ENCODE results near the gene GLI2. TPM values are rescaled to one million over a fixed set of nuclear protein-coding genes. Genes with fewer than 3 reads are reported as not detected.
A peak's percentile ranks its signal among the peaks of the same experiment; 100 is the strongest.

GLI2 gene
- total RNA-seq, 1 experiment from 2014 or later, result 4.3 TPM

DNA sequence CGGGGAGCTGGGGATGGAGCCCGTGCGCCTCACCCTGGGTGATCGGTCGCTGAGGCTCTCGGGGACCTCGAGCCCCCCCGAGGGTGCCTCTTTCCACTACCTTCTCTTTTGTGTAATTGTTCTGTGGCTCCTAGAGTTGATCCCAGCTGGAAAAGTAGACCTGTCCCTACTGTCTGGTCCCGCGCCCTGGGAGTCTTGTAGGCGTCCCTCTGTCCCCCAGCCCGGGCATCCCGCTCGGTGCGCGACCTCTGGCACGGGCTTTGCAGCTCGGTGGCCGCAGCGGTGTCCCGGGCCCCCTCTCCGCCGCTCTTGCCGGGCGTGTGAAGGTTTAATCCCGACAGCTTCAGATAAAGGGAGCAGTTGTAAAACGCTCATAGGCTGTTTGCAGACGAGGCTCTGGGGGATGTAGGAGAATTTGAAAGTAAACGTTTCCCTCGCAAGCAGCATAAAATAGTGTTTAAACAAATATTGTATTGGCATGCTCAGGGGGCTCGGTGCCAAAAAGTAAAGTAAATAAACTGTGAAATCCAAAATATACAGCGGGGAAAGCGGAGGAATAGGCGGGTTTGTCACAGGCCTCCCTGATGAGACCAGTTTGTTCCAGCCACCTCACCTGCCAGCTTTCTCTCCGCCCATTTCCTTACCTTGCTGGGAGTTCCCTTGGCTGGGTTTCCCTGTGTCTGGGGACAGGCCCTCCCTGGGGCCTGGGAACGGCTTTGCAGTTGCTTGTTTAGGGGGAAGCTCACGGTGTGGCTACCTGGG, 1.9 kb downstream of the GLI2 start:
- DNase-seq (ENCODE audit: low read depth), result peak; percentile 41

DNA sequence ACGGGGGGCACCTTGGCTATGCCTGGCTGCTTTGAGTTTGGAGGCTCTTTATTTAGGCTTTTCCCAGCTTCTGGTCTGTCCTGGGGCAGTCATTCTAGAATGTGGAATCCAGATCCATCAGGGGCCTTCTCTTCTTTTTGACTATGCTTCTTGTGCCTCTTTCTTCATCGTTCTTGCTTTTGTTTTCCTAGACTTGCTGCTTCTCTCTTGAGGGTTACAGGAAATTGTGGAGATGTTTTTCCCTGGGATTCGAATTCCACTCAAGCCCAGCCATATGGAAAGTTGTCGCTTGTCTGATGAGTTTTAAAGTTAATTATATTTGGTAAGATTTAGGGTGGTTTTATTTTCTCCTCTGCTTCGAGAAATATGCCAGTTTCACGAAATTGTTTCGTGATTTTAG, 2.4 kb downstream of the GLI2 start:
- DNase-seq (ENCODE audit: low read depth), result no peak

DNA sequence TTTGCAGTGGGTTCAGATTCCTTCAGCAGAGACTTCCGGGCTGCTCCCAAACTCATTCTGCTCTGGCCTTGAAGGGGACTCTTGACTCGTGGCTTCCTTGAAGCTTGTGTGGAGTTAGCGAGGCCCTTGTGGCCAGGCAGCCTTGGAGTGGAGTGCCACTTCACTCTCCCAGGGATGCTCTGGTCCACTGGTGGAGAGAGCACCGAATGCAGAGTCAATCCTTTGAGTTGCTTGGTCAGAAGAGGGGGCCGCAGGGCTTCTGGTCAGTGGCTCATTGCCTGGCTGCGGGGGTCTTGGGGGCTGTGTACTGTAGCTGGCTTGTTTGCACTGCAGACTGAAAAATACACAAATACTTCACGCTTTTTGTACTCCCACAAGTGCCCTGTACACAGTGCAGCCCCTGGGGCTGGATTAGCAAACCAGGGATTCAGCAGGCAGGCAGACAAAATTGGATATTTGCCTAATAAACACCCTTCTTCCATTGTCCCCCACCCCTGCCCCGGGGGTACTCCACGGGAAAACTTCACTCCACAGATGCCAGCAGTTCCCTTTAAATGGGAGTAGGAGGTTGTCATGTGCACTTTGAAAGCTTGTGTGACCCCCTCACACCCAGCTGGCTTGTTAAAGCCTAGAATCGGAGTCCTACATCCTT, 3.2 kb downstream of the GLI2 start:
- DNase-seq (ENCODE audit: low read depth), result no peak

DNA sequence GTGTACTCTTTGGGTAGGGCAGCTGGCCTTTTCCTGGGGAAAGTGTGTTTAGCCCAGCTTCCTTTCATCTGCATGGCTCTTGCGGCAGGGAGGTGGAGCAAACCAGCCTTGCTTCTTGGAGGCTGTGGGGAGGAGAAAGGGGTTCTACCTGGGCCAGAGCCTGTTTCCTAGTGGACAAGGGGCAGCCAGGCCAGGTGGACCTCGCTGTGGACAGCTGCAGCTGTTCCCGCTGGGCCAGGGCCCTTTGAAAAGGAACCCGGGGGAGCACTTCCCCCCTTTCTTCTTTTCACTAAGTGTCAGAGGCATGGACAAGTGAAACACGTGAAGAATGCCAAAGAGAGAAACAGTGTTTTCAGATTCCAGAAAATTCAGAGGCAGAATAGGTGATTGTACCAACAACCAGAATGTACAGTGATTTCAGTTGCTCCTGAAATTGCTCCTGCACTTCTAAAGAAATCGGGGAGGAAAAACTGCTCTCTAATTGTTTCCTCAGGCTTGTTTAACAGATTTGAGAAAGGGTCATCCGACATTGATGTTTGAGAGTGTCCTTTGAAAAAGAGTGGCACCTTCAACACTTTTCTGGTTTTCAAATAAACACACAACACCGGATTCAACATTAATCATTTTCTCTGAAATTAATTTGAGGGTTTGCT, 3.9 kb downstream of the GLI2 start:
- no peak for DNase-seq (ENCODE audit: low read depth)

DNA sequence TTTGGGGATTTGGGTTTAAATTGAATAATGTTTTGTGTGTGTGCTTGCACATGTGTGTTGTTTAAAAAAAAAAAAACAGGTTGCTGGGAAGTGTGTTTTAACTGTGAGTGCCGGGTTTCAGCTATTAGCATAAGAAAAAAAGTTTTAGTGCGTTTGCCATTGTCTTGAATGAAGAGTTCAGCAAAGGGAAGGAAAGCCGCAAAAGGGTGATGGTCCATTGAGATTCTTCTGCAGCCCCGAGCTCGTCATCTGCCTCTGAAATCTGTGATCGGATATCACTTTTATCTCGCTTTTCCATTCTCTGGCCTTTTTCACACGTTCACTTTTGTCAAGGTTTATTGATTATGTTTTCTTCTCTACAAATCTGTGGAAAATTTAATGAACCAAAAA, 4.7 kb downstream of the GLI2 start:
- DNase-seq (ENCODE audit: low read depth), result no peak

DNA sequence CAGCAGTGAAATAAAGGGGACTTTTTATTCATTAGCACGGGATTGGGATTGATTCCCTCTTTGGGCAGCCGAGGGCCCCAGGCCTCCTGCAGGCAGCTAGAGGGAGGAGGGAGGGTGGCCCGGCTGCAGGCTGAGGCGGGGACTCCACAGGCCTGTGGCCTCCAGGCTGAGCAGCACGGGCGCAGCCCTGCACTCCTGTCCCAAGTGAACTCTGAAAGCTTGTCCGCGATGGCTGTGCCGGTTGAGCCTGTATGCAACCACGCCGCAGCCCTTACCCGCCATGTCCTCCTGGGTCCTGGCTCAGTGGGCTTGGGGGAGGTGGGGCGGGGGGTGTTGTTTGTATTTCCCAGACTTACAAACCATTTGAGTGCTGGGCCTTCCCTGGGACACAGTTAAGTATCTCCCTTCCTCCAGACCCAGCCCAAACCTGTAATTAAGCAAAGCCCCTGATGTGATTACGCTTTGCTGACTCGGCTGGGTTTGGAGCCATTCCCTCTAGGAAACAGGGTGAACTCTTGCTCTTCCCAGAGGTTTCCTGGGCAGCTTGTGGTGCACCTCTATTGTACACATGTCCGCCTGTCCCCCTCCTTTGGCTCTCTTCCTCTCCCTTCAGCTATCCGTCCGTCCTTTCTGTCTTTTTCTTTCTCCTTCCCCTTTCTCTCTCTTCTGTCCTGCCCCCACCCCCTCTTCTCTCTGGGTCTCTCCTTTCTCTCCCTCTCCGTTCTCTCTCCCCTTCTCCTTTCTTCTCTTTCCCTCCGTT, 5.3 kb downstream of the GLI2 start:
- DNase-seq (ENCODE audit: low read depth), result no peak

DNA sequence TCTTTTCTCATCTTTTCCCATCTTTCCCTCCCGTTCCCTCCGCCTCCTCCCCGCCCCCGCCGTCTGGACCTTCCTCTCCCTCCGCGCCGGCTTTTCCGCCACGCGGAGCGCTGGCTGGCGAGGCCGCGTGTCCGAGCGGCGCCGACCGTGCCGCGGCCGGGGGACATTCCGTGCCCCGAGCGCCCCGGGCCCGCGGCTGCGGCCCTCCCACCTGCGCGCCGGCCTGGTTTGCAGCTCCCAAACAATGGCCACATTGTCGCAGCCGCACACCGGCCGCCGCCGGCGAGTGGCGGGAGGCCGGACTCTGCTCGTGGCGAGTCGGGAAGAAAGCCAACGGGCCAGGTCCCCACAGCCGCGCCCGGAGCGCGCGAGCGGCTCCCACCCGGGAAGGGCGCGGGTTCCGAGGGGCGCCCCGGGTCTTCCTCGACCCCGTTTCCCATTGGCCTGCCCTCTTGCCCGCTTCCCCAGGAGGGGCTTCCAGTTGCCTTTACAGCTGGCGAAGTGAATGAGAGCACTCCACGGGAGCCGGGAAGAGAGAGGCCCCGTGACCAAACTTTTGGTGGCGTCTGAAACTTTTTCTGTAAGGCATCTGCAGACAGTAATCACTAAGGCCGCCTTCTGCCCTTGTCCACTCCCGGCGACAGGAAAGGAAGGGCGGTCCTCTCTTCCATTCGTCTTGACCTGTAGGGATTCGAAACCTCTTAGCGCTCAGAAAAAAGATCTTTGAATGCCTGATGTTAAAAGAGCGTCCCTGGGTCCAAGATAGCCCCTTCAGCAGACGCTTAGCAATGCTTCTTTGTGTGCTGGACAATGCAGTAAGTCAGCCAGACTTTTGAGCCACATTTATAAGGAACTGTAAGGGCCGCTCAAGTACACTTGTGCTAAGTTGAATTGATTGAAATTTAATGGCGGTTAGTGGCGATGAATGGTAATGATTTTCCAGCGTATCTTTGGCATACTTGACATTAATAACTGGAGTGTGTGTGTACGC, 6.2 kb downstream of the GLI2 start:
- DNase-seq (ENCODE audit: low read depth), result no peak

DNA sequence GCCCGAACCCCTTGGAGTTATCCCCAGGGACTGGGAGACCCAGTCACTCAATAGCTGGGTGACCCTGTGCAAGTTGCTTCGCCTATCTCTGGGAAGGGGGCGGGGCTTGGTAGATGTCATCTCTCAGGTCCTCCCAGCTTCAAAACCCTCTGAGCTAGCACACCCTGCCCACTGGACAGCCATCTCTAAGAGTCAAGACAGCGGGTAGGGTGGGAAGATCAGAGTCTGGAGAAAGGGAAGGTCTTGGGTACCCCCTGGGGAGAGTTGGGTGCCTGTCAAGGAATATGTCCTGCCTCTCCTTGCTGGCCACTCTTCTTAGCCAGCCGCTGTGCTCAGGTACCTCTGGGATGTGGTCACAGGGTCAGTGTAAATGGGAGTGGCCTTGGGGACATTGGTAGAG, 8.0 kb downstream of the GLI2 start:
- DNase-seq (ENCODE audit: low read depth), result no peak

DNA sequence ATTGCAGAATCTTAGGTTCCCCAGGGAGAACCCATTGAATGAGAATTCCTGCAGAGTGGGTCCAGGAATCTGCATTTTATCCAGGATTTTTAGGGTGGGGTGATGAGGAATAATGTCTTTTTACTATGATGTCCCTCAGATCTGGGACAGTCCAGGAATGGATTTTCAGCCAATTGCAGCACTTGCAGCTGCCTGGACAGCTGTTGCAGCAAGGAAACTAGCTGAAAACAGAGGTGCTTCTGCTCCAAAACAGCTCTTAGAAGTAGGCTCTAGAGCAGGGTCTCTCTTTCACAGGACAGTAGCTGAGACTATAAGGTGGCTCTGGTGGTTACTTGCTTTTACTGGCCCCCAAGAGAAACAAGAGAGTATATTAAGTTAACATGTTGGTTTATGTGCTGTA, 9.1 kb downstream of the GLI2 start:
- no peak for DNase-seq (ENCODE audit: low read depth)

DNA sequence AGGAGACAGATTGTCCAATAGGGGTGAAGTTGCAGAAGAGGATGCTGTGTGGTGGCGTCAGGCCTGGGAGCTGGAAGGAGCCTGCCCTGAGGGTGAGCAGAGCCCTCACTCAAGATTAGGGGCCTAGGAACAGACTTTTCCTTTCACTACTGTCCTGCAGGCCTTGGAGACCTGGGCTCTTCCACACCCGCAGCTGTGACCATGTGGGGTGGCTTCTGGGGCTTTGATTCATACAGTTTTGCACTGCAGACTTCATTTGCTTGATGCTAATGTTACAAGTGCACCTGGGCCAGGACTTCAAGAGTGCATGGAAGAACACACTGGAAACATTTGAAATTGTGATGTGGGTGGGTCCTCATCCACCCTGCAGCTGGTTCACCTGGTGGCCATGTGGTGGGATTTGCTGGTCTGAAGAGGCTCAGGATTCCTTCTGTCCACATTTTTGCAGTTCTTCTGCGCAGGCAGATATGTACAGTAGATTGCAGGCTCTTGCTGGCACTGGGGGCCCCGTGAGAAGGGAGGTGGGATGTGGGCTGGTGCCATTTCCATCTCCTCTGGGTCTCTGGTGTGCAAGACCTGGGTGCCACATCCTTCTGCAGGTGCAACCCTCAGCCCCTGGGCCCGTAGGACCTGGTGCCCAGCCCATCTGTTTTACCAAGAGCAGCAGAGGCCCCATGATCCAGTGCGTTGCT, 9.9 kb downstream of the GLI2 start:
- DNase-seq (ENCODE audit: low read depth), result no peak

DNA sequence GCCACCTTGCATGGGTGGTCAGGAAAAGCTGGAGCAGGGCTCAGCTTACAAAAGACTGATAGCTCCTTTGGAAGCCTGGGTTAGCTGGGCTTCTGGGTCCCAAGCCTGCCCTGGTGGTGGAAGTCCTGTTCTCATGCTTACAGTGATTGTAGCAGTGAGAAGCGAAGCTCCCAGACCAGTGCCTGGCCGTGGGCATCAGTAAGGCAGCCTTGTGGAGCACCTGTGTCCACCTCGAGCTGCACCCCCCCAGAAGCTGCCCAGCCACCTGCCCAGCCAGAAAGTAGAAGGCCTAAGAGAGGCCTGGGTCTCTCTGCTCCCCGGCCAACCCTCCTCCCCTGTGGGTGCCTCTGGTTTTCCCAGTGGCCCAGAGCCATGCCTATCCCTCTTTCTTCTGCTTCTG, 10.5 kb downstream of the GLI2 start:
- no peak for DNase-seq (ENCODE audit: low read depth)

DNA sequence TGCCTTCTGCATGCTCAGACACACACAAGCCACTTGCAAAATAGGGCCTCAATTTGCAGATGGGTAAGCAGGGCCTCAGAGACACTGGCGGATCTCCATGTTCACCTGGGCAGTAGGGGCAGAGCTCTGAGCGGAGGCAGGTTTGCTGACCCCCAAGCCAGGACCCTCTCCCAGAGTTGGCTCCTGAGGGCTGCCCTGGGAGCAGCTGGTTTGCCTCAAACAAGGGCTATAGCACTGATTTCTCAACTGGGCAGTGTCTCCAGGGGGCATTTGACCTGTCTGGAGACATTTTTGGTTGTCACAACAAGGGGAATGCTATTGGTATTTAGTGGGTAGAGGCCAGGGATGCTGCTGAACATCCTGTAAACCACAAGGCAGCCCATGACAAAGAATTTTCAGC, 11.6 kb downstream of the GLI2 start:
- no peak for DNase-seq (ENCODE audit: low read depth)

DNA sequence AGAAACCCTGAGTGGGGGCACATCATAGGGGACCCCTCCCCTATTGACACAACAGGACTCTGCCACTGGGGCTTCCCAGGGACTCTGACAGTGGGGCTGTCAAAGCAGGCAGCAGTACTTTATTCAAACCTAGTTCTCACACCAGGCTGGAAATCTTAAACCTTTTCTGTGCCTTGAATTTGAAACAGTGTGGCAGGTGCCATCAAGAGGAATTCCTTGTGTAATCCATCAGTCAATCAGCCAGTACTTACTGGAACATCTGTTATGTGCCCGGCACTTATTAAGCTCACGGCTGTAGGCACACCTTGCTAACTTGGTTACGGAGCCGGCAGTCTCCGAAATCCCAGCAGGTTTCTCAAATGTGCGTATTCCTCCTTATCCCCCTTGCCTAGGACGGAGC, 12.0 kb downstream of the GLI2 start:
- no peak for DNase-seq (ENCODE audit: low read depth)

DNA sequence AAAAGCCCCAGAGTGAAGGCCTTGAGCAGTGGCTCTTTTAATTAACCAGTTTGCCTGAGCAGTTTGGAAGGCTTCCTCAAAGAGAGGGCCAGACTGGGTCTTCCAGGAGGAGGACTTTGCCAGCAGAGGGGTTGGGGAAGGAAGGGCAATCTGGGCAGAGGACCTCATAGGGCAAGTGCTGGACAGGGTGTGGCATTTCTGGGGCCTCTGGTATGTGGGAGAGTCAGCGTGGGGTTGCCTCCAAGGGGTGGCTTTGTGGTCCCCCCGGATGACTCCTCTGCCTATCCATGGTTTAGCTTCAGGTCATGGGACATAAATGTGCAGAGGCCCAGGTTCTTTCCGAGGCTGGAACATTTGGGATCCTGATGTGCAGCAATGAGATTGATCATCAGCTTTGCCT, 12.6 kb downstream of the GLI2 start:
- DNase-seq (ENCODE audit: low read depth), result no peak

DNA sequence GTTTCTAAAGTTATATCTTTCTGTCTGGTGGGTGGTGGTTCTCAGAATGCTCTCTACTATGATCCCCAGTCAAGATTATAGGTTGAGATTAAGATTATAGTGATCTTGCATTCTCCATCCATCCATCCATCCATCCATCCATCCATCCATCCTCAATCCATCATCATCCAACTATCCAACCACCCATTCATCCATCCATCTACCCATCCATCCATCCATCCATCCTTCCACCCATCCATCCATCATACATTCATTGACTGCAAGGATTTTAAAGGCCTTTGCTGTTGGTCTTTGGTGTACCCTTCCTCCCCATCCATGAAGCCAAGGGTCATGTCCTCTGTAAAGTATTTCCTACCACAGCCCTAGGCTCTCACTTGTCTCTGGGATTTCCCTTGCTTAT, 13.1 kb downstream of the GLI2 start:
- no peak for DNase-seq (ENCODE audit: low read depth)

DNA sequence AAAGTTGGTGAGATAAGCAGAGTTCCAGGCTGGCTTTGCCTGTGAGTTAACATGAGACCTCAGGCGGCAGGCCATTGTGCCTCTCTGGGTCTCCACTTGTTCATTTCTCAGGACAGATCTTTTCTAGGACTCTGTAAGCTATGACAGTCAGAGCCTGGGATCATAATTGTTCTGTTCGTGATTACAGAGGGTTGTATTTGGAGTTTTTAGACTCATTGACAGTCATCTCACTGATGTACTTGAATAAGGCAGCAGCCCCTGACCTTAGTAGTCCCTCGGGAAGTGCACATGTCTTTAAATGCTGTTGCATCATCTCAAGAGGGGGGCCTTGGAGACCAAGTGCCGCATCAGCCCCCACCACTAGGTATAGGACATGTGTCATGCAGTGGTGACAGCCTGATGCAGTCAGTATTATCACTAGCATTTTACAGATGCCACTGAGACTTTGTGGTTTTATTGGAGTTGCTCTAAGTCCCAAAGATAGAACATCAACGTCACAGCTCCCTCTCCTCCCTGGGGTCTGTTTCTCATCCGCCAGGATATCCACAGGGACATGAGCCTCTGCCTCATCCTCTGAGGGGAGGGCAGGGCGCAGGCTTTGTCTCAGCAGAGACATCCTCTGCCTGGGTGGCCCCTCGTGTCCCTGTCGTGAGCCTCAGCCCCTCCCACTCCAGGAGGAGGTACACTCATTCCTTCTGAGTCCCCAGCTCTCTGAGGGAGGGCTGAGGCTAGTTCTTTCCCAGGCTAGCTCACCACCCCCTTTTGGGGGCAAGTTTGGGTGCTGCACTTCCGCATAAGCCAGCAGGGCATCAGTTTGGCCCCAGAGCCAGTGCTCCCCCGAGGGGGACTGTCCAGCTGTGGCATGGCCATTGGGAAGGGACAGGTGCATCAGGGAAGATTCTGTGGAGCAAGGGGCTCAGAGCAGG, 14.1 kb downstream of the GLI2 start:
- DNase-seq (ENCODE audit: low read depth), result peak; percentile 54

DNA sequence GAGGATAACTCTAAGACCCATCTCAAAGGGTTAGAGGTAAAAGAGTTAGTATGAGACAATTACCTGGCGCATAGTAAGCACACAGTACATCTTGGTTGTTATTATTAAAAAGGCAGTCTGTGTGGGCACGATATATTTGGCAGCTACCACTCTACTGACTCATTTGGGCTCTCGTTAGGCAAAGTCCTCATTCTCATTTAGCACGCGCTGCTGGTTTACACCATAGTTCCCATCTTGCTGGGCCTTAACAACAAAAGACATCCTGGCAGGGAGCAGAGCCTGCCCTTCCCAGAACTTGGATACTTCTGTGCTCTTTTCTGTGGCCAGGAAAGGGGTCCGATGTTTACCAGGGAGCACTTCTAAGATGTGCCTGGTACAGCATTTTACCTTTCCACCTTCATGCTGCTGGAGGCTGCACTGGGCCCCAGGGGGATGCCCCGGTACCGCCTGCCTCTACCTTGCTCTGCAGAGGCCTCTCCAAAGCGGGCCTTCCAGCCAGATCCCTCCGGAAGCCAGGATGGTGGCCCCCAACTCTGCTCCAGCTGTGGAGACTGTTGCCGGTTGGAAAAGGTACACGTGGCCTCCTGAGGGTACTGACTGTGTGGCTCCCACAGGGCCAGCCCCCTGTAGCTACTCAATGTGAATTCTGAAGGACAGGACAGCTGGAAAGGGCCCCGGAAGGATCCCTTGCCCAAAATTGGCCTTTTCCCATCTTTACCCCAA, 15.0 kb downstream of the GLI2 start:
- DNase-seq (ENCODE audit: low read depth), result peak; percentile 72

DNA sequence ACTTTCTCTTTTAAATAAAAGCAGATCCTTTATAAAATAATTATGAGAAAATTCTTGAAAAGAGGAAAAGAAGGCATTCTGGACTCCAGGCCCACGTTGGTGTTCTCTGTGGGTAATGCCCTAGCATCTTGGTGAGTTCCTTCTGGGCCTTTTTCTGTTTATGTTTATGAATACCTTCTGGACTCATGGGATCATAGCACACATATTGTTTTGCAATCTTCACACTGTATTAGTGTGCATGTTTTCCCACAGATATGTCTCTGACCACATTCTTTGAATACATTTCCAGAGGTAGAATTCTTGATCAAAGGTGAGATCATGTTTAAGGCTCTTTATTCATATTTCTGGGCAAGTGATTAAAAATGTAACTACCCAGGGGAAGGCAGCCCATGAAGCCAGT, 15.9 kb downstream of the GLI2 start:
- no peak for DNase-seq (ENCODE audit: low read depth)

Data from M059J (cell line).